Activated CD8-positive, alpha-beta T cell treated with anti-CD3 and anti-CD28 coated beads, Interleukin-2, amount 10 ng/mL, durations not matched to agents 7 days and 5 days (primary cell): Measurements from ENCODE around the gene ZDHHC24. TPM values are rescaled to one million over a fixed set of nuclear protein-coding genes. Genes with fewer than 3 reads are reported as not detected.
"Not testable (repeated sequence)": the region's sequence is repeated elsewhere in the genome, so short reads cannot be mapped to it uniquely, and the experiment has no call there.

ENCODE experiments used
- ATAC-seq: fragments of 150-1000 bp; cut with Tn5 transposase; one replicate; pipeline ENCODE4 v1.10.0; 2021; ENCODE audit warnings: moderate library complexity
- CTCF ChIA-PET: fragments of 350-600 bp; sonication (Branson Sonifier 250); formaldehyde crosslinking; loops from one replicate; lab custom pipeline; 2021; ENCODE audit warnings: antibody characterized with exemption; lab: Charles Lee
- POLR2A ChIA-PET: fragments of 350-600 bp; sonication (Branson Sonifier 250); formaldehyde crosslinking; loops from one replicate; lab custom pipeline; 2021; ENCODE audit warnings: antibody characterized with exemption; lab: Charles Lee
- DNase-seq: peaks from one replicate; pipeline ENCODE4 v3.0.0-alpha.2; 2020
- H3K27ac Mint-ChIP-seq: one replicate; pipeline ENCODE4 v1.8.0; 2021; ENCODE audit warnings: mild to moderate bottlenecking, mixed read lengths
- H3K27me3 Mint-ChIP-seq: one replicate; pipeline ENCODE4 v1.8.0; 2021; ENCODE audit warnings: low read depth, mixed read lengths
- H3K36me3 Mint-ChIP-seq: one replicate; pipeline ENCODE4 v1.8.0; 2021; ENCODE audit warnings: low read depth, mixed read lengths
- H3K4me1 Mint-ChIP-seq: one replicate; pipeline ENCODE4 v1.8.0; 2021; ENCODE audit warnings: low read depth, mixed read lengths
- H3K4me3 Mint-ChIP-seq: one replicate; pipeline ENCODE4 v1.8.0; 2021; ENCODE audit warnings: mild to moderate bottlenecking, mixed read lengths
- H3K9me3 Mint-ChIP-seq: one replicate; pipeline ENCODE4 v1.8.0; 2022; ENCODE audit warnings: mixed read lengths; ENCODE audit not compliant: insufficient read depth
- total RNA-seq, 2 experiments: library from RNA; stranded (reverse); gene quantifications; one replicate each; pipeline ENCODE4 v1.2.3, GENCODE V29; 2021

ZDHHC24 gene
- total RNA-seq, result 10 to 100 TPM; 15.5 to 15.9 TPM

DNA sequence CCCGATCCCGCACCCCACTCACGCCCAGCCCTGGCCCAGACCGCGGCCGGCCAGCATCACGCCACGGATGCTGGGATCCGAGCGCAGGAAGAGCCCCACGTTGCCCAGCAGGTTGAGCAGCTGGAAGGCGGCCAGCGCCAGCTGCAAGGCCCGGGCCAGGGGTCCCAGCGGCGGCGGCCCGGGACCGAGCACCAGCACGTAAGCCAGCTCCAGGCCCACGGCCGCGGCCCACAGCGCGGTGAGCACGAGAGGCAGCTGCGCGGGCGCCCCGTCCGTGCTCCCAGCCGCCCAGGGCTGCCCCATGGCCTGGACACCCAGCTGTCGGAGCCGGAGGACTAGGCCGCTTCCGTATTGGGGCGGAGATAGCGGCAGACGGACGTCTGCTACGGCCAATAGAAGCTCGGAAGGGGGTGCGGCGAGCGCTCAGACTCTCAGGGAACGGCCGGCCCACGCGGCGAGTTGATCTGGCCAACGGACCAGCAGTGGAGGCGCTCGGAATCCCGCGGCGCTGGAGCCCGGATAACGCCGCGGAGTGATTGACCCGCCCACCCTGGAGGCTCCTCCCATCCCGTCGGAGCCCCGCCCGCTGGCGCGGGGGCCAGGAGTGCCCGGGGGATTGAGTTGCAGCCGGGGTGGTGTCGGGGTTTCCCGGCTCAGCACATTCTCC, at the start of gene ZDHHC24:
TSS of gene ZDHHC24 (minus strand) at position 348 of the 667 bp plus-strand sequence. CDS start at position 303, 45 bp downstream.
- Mint-ChIP-seq H3K27ac (peak within 1 kb of the TSS; percentile 78), H3K36me3 (peaks cover 22% of the 10 kb centered on the region), H3K4me3 (peak within 1 kb of the TSS; percentile 83), H3K27me3 (peaks cover 19% of the 10 kb centered on the region), H3K4me1 (peaks cover 38% of the 10 kb centered on the region), H3K9me3 (no peaks in the 10 kb centered on the region)
- CTCF ChIA-PET, result interaction anchor here (1.0 to 2.9 kb wide), 6 partner anchors 23 to 297 kb away, joined by 3 to 30 read pairs (median 6); partner anchors contain the start of genes CCDC87, CCS, RBM4B and RCE1
- DNase-seq (peak; percentile 91), ATAC-seq (peak; percentile 88)
- POLR2A ChIA-PET, result interaction anchor here (0.7 to 2.1 kb wide), 8 partner anchors 11 to 296 kb away, joined by 3 to 18 read pairs (median 4); partner anchors contain the start of genes DPP3, RBM14, RBM4 and RBM4B

- ChIA-PET CTCF (interaction anchor here (0.8 to 7.9 kb wide), 7 partner anchors 15 to 104 kb away, joined by 3 to 63 read pairs (median 8); partner anchors contain the start of genes RBM4, RBM4B and ZDHHC24), POLR2A (interaction anchor here (0.6 to 3.0 kb wide), 6 partner anchors 10 to 248 kb away, joined by 3 to 35 read pairs (median 4); partner anchors contain the start of genes RBM14, RBM4 and RCE1)
- Mint-ChIP-seq H3K36me3 (peaks cover 9% of the 10 kb centered on the region), H3K27me3 (no peaks in the 10 kb centered on the region), H3K27ac (peak overlapping the region; percentile 81), H3K4me1 (peaks cover 37% of the 10 kb centered on the region), H3K9me3 (no peaks in the 10 kb centered on the region), H3K4me3 (peak overlapping the region; percentile 46)
- ATAC-seq, result peak; percentile 3
- DNase-seq, result peak; percentile 47
Measured at GRCh38 chr11:66595245-66595904, 49.5 kb upstream of the ZDHHC24 start.

- ATAC-seq, result no peak
- Mint-ChIP-seq H3K9me3 (no peaks in the 10 kb centered on the region), H3K36me3 (peaks cover 4% of the 10 kb centered on the region), H3K4me1 (peaks cover 37% of the 10 kb centered on the region), H3K27ac (peak overlapping the region; percentile 98), H3K4me3 (peak overlapping the region; percentile 100), H3K27me3 (no peaks in the 10 kb centered on the region)
- no peak for DNase-seq
- CTCF ChIA-PET, result interaction anchor here (0.7 to 7.9 kb wide), 8 partner anchors 10 to 84 kb away, joined by 3 to 63 read pairs (median 6); partner anchors contain the start of genes RBM14, RBM4B and ZDHHC24
- POLR2A ChIA-PET, result interaction anchor here (0.8 to 3.0 kb wide), 5 partner anchors 16 to 46 kb away, joined by 3 to 35 read pairs (median 6); partner anchors contain the start of genes RBM14 and RBM4
Measured at GRCh38 chr11:66593650-66594049, 47.8 kb upstream of the ZDHHC24 start.

- H3K27ac Mint-ChIP-seq, result peak overlapping the region; percentile 98
- ATAC-seq, result no peak
- H3K27me3 Mint-ChIP-seq, result no peaks in the 10 kb centered on the region
- no peaks in the 10 kb centered on the region for H3K9me3 Mint-ChIP-seq
- ChIA-PET POLR2A (interaction anchor here (0.8 to 3.0 kb wide), 8 partner anchors 17 to 221 kb away, joined by 3 to 35 read pairs (median 5); partner anchors contain the start of genes RBM14, RBM4 and SLC29A2), CTCF (interaction anchor here (1.0 to 7.9 kb wide), 15 partner anchors 12 to 249 kb away, joined by 3 to 63 read pairs (median 5); partner anchors contain the start of genes CTSF, RBM14, RBM4 and RBM4B)
- peak overlapping the region; percentile 100 for H3K4me3 Mint-ChIP-seq
- H3K4me1 Mint-ChIP-seq, result peaks cover 37% of the 10 kb centered on the region
- no peak for DNase-seq
- H3K36me3 Mint-ChIP-seq, result peaks cover 3% of the 10 kb centered on the region
Measured at GRCh38 chr11:66593303-66593635, 47.4 kb upstream of the ZDHHC24 start.

DNA sequence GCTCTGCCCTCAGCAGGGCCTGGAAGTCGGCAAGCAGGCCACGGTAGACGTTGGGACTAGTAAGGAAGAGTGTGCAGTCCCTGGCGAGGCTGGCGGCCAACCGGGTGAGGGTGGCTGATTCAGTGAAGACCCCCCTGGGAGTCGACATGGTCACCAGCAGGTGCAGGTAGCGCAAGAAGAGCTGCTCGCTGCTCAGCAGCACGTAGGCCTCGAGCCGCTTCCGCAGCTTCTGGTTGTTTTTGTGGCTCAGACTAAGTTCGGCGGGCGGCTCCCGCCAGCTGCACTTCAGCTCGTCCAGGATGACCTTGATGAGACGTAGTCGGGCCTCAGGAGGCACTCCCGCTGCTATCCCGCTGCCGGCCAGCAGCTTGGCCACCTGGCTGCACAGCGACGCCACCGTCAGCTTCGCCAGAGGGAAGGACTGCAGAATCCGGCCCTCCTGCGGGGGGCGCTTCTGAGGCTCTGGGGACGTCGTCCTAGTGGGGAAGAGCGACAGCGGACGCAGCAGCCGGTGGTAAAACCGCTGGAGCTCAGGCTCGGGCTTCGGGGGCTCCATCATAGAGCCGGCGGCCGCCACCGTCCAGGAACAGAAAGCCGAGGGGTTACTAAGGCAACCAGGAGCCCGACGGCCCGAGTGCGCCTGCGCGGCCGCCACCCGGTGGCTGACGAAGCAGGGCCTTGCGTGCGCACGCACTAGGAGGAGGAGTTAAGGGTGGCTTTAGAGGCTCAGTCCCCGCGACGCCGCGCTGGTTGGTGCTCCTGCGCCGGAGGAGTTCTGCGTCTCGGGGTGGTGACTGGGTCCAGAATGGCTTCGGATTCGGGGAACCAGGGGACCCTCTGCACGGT, 46.8 kb upstream of the ZDHHC24 start, which contains the start of the genes CCDC87 and CCS:
TSS of gene CCDC87 (minus strand) at position 607 of the 846 bp plus-strand sequence. CDS start at position 559, 48 bp downstream.
TSS of gene CCS (plus strand) at position 729 of the 846 bp plus-strand sequence. CDS start at position 806, 77 bp downstream.
- DNase-seq (peak; percentile 99), ATAC-seq (peak; percentile 97)
- H3K36me3 Mint-ChIP-seq, result peaks cover 3% of the 10 kb centered on the region
- ChIA-PET POLR2A (interaction anchor here (0.6 to 2.5 kb wide), 8 partner anchors 24 to 221 kb away, joined by 3 to 10 read pairs (median 4); partner anchors contain the start of genes RBM14, RBM4 and SLC29A2), CTCF (interaction anchor here (0.8 to 7.9 kb wide), 21 partner anchors 9 to 249 kb away, joined by 3 to 63 read pairs (median 5); partner anchors contain the start of genes CTSF, DPP3, RBM14 and RBM4)
- H3K27me3 Mint-ChIP-seq, result no peaks in the 10 kb centered on the region
- H3K27ac Mint-ChIP-seq, result peak within 1 kb of the TSS; percentile 98
- peaks cover 37% of the 10 kb centered on the region for H3K4me1 Mint-ChIP-seq
- no peaks in the 10 kb centered on the region for H3K9me3 Mint-ChIP-seq
- peak within 1 kb of the TSS; percentile 100 for H3K4me3 Mint-ChIP-seq

- ChIA-PET POLR2A (interaction anchor here (0.6 to 1.5 kb wide), 5 partner anchors 25 to 87 kb away, joined by 3 to 5 read pairs (median 3); partner anchors contain the start of genes RBM14 and RBM4B), CTCF (interaction anchor here (0.8 to 7.9 kb wide), 6 partner anchors 10 to 86 kb away, joined by 3 to 63 read pairs (median 8); partner anchors contain the start of genes RBM4 and RBM4B)
- Mint-ChIP-seq H3K27me3 (no peaks in the 10 kb centered on the region), H3K4me1 (peaks cover 37% of the 10 kb centered on the region), H3K4me3 (no peak overlapping the region), H3K36me3 (peaks cover 3% of the 10 kb centered on the region), H3K27ac (no peak overlapping the region), H3K9me3 (no peaks in the 10 kb centered on the region)
- ATAC-seq (no peak), DNase-seq (no peak)
Measured at GRCh38 chr11:66591175-66591574, 45.3 kb upstream of the ZDHHC24 start.

DNA sequence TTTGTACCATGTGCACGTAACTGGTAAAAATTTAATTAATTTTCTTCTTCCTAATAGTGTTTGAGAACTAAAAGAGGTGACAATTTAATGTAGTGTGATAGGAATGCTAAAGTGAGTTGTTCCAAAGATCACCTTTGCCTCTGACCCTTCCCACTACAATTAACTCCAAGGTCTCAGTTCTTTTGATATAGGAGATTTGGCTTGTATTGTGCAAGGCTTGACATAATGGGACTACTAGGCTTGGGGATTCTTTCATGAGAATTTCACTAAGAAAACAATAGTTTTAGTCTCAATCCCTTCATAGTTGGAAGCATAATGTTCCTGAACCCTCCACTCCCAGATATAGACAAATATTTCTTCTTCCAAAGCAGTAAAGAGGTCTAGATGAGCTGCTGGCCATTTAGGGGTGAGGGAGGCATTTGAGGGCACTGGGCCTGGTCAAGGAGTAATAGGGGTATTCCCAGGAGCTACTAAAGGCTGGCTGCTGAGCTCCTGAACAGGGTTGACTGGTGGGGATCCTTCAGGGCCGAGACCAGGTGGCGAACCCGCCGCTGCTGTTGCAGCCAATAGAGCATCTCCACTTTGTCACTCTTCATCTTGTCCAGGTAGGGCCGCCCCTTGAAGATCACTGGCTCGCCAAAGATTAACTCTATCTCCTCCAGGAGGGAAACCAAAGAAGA, 44.3 kb upstream of the ZDHHC24 start:
- Mint-ChIP-seq H3K27ac (no peak overlapping the region), H3K9me3 (no peaks in the 10 kb centered on the region), H3K4me1 (peaks cover 27% of the 10 kb centered on the region), H3K36me3 (peaks cover 3% of the 10 kb centered on the region), H3K27me3 (no peaks in the 10 kb centered on the region), H3K4me3 (no peak overlapping the region)
- CTCF ChIA-PET, result interaction anchor here (0.8 to 7.9 kb wide), 6 partner anchors 9 to 87 kb away, joined by 3 to 63 read pairs (median 8); partner anchors contain the start of genes RBM4 and RBM4B
- ATAC-seq (no peak), DNase-seq (no peak)
- POLR2A ChIA-PET, result interaction anchor here (1.5 kb wide), 2 partner anchors 26 to 88 kb away, joined by 4 to 5 read pairs; partner anchors contain the start of genes RBM14 and RBM4B

- H3K9me3 Mint-ChIP-seq, H3K27me3 Mint-ChIP-seq, H3K27ac Mint-ChIP-seq, DNase-seq, H3K4me3 Mint-ChIP-seq, ATAC-seq, H3K36me3 Mint-ChIP-seq: not testable (repeated sequence)
- CTCF ChIA-PET, result interaction anchor here (1.4 to 7.9 kb wide), 2 partner anchors 49 to 88 kb away, joined by 4 to 63 read pairs; partner anchors contain the start of genes RBM4 and RBM4B
- peaks cover 19% of the 10 kb centered on the region for H3K4me1 Mint-ChIP-seq
- POLR2A ChIA-PET, result interaction anchor here (1.5 kb wide), 1 partner anchor 27 kb away, joined by 5 read pairs; the partner anchor contains the start of gene RBM14
Measured at GRCh38 chr11:66589315-66589714, 43.5 kb upstream of the ZDHHC24 start.

DNA sequence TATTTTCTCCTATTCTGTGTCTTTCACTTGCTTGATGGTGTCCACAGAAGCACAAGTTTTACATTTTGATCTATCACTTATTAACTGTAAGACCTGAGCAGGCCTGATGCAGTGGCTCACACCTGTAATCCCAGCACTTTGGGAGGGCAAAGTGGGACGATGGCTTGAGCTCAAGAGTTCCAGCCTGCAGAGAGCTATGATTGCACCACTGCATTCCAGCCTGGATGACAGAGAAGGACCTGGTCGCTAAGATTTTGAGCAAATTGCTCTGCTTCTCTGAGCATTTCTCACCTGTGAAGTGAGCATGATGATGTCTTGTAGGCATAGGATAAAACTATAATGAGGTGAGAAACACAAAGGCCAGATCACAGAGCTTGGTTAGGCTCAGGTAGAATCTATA, 40.3 kb upstream of the ZDHHC24 start:
- H3K27ac Mint-ChIP-seq, result no peak overlapping the region
- no peak for DNase-seq
- CTCF ChIA-PET, result interaction anchor here (1.2 kb wide), 1 partner anchor 92 kb away, joined by 4 read pairs; the partner anchor contains the start of gene RBM4B

More for the DNA sequence above, 40.3 kb upstream of the ZDHHC24 start:
- Mint-ChIP-seq H3K9me3 (peaks cover 3% of the 10 kb centered on the region), H3K36me3 (peaks cover 2% of the 10 kb centered on the region), H3K4me3 (no peak overlapping the region), H3K27me3 (peaks cover 3% of the 10 kb centered on the region), H3K4me1 (no peaks in the 10 kb centered on the region)
- no peak for ATAC-seq
- POLR2A ChIA-PET, result interaction anchor here (0.6 kb wide), 1 partner anchor 615 kb away, joined by 3 read pairs; no protein-coding TSS in a partner anchor
